CD14-positive monocyte (primary cell): ENCODE results near the gene TRAPPC14. TPM values are rescaled to one million over a fixed set of nuclear protein-coding genes. Genes with fewer than 3 reads are reported as not detected.
"Not testable (repeated sequence)": the region's sequence is repeated elsewhere in the genome, so short reads cannot be mapped to it uniquely, and the experiment has no call there.

ENCODE experiments used
- DNase-seq, 3 donors: peaks; one replicate each; pipeline ENCODE4 v3.0.0-alpha.2; 2011 to 2022
- H2AFZ ChIP-seq: 2 replicates; pipeline ENCODE4 v1.6.0; 2012; ENCODE audit warnings: mild to moderate bottlenecking, low read depth, low read length, inconsistent platforms; ENCODE audit not compliant: insufficient read depth, poor library complexity, severe bottlenecking
- H3K27ac ChIP-seq, 2 donors: 1 replicate in 1 of 2; 2 replicates in 1 of 2; pipeline ENCODE4 v1.5.1; 2012 to 2013; ENCODE audit warnings: low read length in 2 of 2, control low read depth in 1 of 2, inconsistent platforms in 1 of 2, low read depth in 1 of 2, mild to moderate bottlenecking in 1 of 2
- H3K27me3 ChIP-seq, 2 donors: one replicate each; pipeline versions ENCODE4 v1.6.0 to v1.6.1; 2011 to 2013; ENCODE audit warnings: low read length in 2 of 2; ENCODE audit not compliant: control insufficient read depth in 2 of 2, insufficient read depth in 2 of 2
- H3K36me3 ChIP-seq, 2 donors: replicated peaks in 1 of 2; 1 replicate in 1 of 2; 2 replicates in 1 of 2; pipeline versions ENCODE4 v1.5.1 to v1.6.1; 2012 to 2013; ENCODE audit warnings: low read length in 2 of 2, control low read depth in 1 of 2, inconsistent platforms in 1 of 2, mild to moderate bottlenecking in 1 of 2; ENCODE audit not compliant: insufficient read depth in 2 of 2, control insufficient read depth in 1 of 2
- H3K4me1 ChIP-seq, 2 donors: 1 replicate in 1 of 2; 2 replicates in 1 of 2; pipeline versions ENCODE4 v1.5.1 to v1.6.1; 2012 to 2013; ENCODE audit warnings: low read length in 2 of 2, control low read depth in 1 of 2, inconsistent platforms in 1 of 2, mild to moderate bottlenecking in 1 of 2, moderate library complexity in 1 of 2; ENCODE audit not compliant: insufficient read depth in 2 of 2, control insufficient read depth in 1 of 2
- H3K4me2 ChIP-seq: replicated peaks from 2 replicates; pipeline ENCODE3; 2012; ENCODE audit warnings: low read length, moderate library complexity, mild to moderate bottlenecking; ENCODE audit not compliant: poor library complexity, severe bottlenecking; ENCODE audit errors: extremely low read depth
- H3K4me3 ChIP-seq, 3 experiments: fragments of 200-600 bp in 1 of 3; sonication (generic) in 1 of 3; replicated peaks in 1 of 3; 1 replicate in 2 of 3; 2 replicates in 1 of 3; pipeline ENCODE4 v1.5.1; 2011 to 2013; ENCODE audit warnings: low read length in 3 of 3, mild to moderate bottlenecking in 3 of 3, control low read depth in 2 of 3, low read depth in 2 of 3, inconsistent platforms in 1 of 3, moderate library complexity in 1 of 3
- H3K79me2 ChIP-seq: 2 replicates; pipeline ENCODE4 v1.6.0; 2012; ENCODE audit warnings: mild to moderate bottlenecking, control low read depth, inconsistent platforms, low read length, moderate library complexity; ENCODE audit not compliant: insufficient read depth
- H3K9ac ChIP-seq: 2 replicates; pipeline ENCODE4 v1.6.0; 2017; ENCODE audit warnings: low read length, mild to moderate bottlenecking; ENCODE audit not compliant: insufficient read depth, poor library complexity, severe bottlenecking
- H3K9me3 ChIP-seq, 2 donors: replicated peaks in 1 of 2; 1 replicate in 1 of 2; 2 replicates in 1 of 2; pipeline versions ENCODE4 v1.5.1 to v1.6.1; 2012 to 2013; ENCODE audit warnings: low read length in 2 of 2, control low read depth in 1 of 2; ENCODE audit not compliant: control insufficient read depth in 1 of 2, insufficient read depth in 1 of 2
- H4K20me1 ChIP-seq: 2 replicates; pipeline ENCODE4 v1.6.0; 2012; ENCODE audit warnings: mild to moderate bottlenecking, low read length, control low read depth, moderate library complexity; ENCODE audit not compliant: insufficient read depth
- H3K27ac Mint-ChIP-seq, 7 donors: one replicate each; pipeline ENCODE4 v1.8.0; 2020; ENCODE audit warnings: mild to moderate bottlenecking in 7 of 7, mixed read lengths in 7 of 7, moderate library complexity in 6 of 7, inconsistent platforms in 2 of 7
- H3K27me3 Mint-ChIP-seq, 3 donors: one replicate each; pipeline ENCODE4 v1.8.0; 2021 to 2022; ENCODE audit warnings: low read depth in 3 of 3, mild to moderate bottlenecking in 3 of 3, mixed read lengths in 3 of 3, moderate library complexity in 3 of 3, inconsistent platforms in 1 of 3
- H3K36me3 Mint-ChIP-seq, 2 donors: one replicate each; pipeline ENCODE4 v1.8.0; 2020; ENCODE audit warnings: mixed read lengths in 2 of 2, inconsistent platforms in 1 of 2, mild to moderate bottlenecking in 1 of 2
- H3K4me1 Mint-ChIP-seq: one replicate; pipeline ENCODE4 v1.8.0; 2020; ENCODE audit warnings: mild to moderate bottlenecking, mixed read lengths
- H3K4me3 Mint-ChIP-seq, 2 donors: one replicate each; pipeline ENCODE4 v1.8.0; 2020; ENCODE audit warnings: mild to moderate bottlenecking in 2 of 2, mixed read lengths in 2 of 2, moderate library complexity in 1 of 2
- H3K9me3 Mint-ChIP-seq, 7 donors: one replicate each; pipeline ENCODE4 v1.8.0; 2020 to 2022; ENCODE audit warnings: mixed read lengths in 7 of 7, mild to moderate bottlenecking in 6 of 7, moderate library complexity in 6 of 7, inconsistent platforms in 2 of 7
- CTCF ChIP-seq: fragments of 200-600 bp; IDR thresholded peaks from one replicate; pipeline ENCODE4 v1.8.0; 2022; ENCODE audit warnings: antibody characterized with exemption, mild to moderate bottlenecking
- WGBS: methylation state at CpG from one replicate; pipeline ENCODE4 v1.1.5; 2013; ENCODE audit warnings: missing lambda C conversion rate; ENCODE audit not compliant: insufficient coverage; 5-methylcytosine and 5-hydroxymethylcytosine counted together
- intact Hi-C, 2 donors: fragments of 100-400 bp; cut with micrococcal nuclease; formaldehyde crosslinking; loops; one replicate each; pipeline versions ENCODE4 v1.15.0 to v1.15.1; 2023
- polyA plus RNA-seq, 3 donors: library from polyadenylated mRNA; depleted of rRNA in 1 of 3; unstranded in 2 of 3; stranded (reverse) in 1 of 3; fragments of 300-500 nt in 2 of 3; fragments of >200 nt in 1 of 3; fragmentation: Illumina TruSeq in 2 of 3; gene quantifications; 1 replicate in 2 of 3; 2 replicates in 1 of 3; pipeline ENCODE4 v1.2.3, GENCODE V29; 2012 to 2021

Gene TRAPPC14
- polyA plus RNA-seq, 3 donors: 1.0 to 38.4 (median 1.6) TPM

DNA sequence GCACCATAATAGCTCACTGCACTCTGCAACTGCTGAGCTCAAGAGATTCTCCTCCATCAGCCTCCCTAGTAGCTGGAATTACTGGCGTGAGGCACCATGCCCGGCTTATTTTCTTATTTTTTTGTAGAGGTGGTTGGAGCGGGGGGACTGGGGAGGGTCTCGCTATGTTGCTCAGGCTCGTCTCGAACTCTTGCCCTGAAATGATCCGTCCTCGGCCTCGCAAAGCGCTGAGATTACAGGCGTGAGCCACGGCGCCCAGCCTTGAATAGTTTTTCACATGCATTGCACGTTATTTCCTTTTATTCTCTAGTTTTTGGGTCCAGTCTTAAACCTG is 10.3 kb downstream of the TRAPPC14 start:
- Histone ChIP-seq H3K27me3 (no peaks in the 10 kb centered on the region), H4K20me1 (peaks cover 7% of the 10 kb centered on the region), H3K36me3 (peaks cover 1 to 2% of the 10 kb centered on the region in 2 donors), H3K9ac (peak overlapping the region; percentile 90), H3K79me2 (peaks cover 46% of the 10 kb centered on the region), H3K4me3 (peak overlapping the region; percentile 5 to 100 (median 97)), H3K4me2 (peak overlapping the region; percentile 98), H3K4me1 (peaks cover 50 to 59% of the 10 kb centered on the region in 2 donors), H2AFZ (peak overlapping the region; percentile 99), H3K27ac (peak overlapping the region; percentile 75 to 97), H3K9me3 (no peaks in the 10 kb centered on the region)
- WGBS: 15% methylated on average over 13 of the region's 14 CpGs
- Mint-ChIP-seq H3K4me3 (peak overlapping the region; percentile 94 to 95), H3K4me1 (peaks cover 54% of the 10 kb centered on the region), H3K27ac (peak overlapping the region; percentile 92 to 98 (median 95)), H3K9me3 (peaks cover 0 to 6% (median 0%) of the 10 kb centered on the region in 7 donors), H3K27me3 (no peaks in the 10 kb centered on the region), H3K36me3 (peaks cover 13 to 24% of the 10 kb centered on the region in 2 donors)
- intact Hi-C loops: loop anchor here in 1 of 2 donors (2.0 to 10.0 kb wide), 2 partner anchors 29 to 207 kb away; partner anchors contain the start of genes GPC2, PILRB and STAG3
- DNase-seq: no peak
- no peak for TF ChIP-seq CTCF

GRCh38 chr7:100147278-100147677 is 11.2 kb downstream of the TRAPPC14 start:
- no peak for TF ChIP-seq CTCF
- intact Hi-C loops: loop anchor here in 1 of 2 donors (10.0 kb wide), 1 partner anchor 208 kb away; the partner anchor contains the start of gene PILRB
- Mint-ChIP-seq H3K4me3 (no peak overlapping the region), H3K9me3 (peaks cover 0 to 6% (median 0%) of the 10 kb centered on the region in 7 donors), H3K27ac (no peak overlapping the region), H3K4me1 (peaks cover 48% of the 10 kb centered on the region), H3K36me3 (peaks cover 8 to 17% of the 10 kb centered on the region in 2 donors), H3K27me3 (no peaks in the 10 kb centered on the region)
- H3K36me3 ChIP-seq: no peaks in the 10 kb centered on the region
- H3K4me2 ChIP-seq: no peak overlapping the region
- H3K79me2 ChIP-seq: peaks cover 39% of the 10 kb centered on the region
- no peaks in the 10 kb centered on the region for H3K9me3 ChIP-seq
- no CpG with 5 or more reads among the region's 2 CpGs for WGBS
- H3K4me1 ChIP-seq: peaks cover 44 to 55% of the 10 kb centered on the region in 2 donors
- no peaks in the 10 kb centered on the region for H4K20me1 ChIP-seq
- no peaks in the 10 kb centered on the region for H3K27me3 ChIP-seq
- no peak overlapping the region for H3K27ac ChIP-seq
- no peak for DNase-seq
- H3K9ac ChIP-seq: no peak overlapping the region
- H3K4me3 ChIP-seq: no peak overlapping the region
- no peak overlapping the region for H2AFZ ChIP-seq

GRCh38 chr7:100146350-100146749 is 12.2 kb downstream of the TRAPPC14 start:
- not testable (repeated sequence) for H3K9ac ChIP-seq, H3K9me3 Mint-ChIP-seq, H3K27ac ChIP-seq, H2AFZ ChIP-seq, H4K20me1 ChIP-seq, H3K4me2 ChIP-seq, H3K9me3 ChIP-seq, H3K36me3 ChIP-seq, H3K27me3 Mint-ChIP-seq, H3K27me3 ChIP-seq, H3K4me3 ChIP-seq
- peak overlapping the region in 5 of 7 donors; percentile 20 to 49 (median 37) for H3K27ac Mint-ChIP-seq
- peaks cover 44 to 55% of the 10 kb centered on the region in 2 donors for H3K4me1 ChIP-seq
- H3K4me1 Mint-ChIP-seq: peaks cover 48% of the 10 kb centered on the region
- no CpG with 5 or more reads among the region's 4 CpGs for WGBS
- peaks cover 31% of the 10 kb centered on the region for H3K79me2 ChIP-seq
- peak in 2 of 3 donors; percentile 39 to 42 for DNase-seq
- H3K36me3 Mint-ChIP-seq: peaks cover 6 to 12% of the 10 kb centered on the region in 2 donors
- intact Hi-C loops: loop anchor here in 1 of 2 donors (10.0 kb wide), 1 partner anchor 208 kb away; the partner anchor contains the start of gene PILRB
- peak overlapping the region in 1 of 2 donors; percentile 16 for H3K4me3 Mint-ChIP-seq
